CD4-positive, alpha-beta T cell treated with Interferon gamma for 1 hour (primary cell): ENCODE data around the gene PUSL1.

Experiments
- DNase-seq: peaks from one replicate; pipeline ENCODE4 v3.0.0-alpha.2; 2020

Gene PUSL1

DNA sequence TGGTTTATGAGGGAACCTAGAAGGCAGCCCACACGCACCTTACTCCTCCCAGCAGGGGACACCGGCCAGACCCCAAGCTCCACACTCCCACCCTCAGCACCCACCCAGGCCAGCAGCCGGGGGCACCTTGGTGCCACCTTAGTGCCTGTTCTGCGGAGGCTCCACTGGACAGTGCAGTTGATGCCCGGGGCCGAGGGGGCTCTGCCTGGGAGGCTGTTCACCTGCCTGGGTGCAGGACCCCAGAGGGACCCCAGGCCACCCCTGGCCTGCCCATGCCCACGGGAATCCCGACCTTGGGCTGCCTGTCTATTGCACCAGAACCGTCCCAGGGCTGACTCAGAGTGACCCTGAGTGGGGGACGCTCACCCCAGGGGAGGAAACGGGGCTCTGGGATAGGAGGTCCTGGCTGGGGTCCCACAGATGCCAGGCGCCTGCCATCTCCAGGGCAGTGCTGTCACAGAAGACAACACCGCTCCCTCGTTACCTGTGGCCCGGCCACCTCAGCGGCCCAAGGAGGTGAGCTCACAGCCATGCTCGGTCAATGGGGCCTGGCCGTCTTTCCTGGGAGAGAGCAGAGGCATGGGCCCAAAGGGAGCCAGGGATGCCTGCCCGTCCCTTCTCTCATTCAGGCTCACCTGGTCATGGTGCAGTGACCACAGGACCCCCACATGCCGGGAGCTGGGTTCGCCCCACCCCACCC is 27.5 kb upstream of the PUSL1 start:
- DNase-seq: no peak

DNA sequence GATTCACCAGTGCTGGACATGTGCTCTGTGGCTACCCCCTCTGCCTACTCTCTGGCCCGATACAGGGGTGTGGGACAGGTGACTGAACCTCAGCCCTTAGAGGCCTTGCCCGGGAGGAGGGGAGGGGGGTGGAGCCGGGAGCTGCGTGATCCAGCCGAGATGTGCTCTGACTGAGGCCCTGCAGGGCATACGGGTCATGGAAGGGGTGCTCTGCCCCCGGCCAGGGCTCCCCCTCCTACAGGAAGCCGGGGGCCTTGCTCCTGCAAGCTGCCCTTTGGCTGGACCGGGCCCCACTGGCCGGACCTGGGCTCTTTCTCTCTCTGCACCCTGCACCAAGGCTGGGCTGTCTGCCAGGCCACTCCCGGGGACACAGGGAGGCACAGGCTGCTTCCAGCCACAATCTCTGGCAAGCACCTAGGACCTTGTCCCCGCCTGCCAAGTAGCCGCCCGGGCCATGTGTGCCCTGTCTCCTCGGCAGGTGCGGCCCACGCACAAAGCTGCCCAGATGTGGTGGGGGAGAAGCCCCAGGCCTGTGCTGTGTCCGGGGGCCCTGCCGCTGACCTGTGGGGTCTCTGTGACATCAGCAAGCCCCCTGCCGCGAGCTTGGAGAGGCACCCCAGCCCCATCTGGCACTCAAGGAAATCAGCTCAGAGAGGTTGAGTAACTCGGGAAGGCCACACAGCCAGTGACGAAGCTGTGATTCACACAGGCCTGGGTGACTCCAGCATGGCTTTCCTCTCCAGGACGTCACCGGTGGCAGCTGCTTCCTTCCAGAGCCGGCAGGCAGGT is 26.7 kb upstream of the PUSL1 start:
- DNase-seq: no peak

DNA sequence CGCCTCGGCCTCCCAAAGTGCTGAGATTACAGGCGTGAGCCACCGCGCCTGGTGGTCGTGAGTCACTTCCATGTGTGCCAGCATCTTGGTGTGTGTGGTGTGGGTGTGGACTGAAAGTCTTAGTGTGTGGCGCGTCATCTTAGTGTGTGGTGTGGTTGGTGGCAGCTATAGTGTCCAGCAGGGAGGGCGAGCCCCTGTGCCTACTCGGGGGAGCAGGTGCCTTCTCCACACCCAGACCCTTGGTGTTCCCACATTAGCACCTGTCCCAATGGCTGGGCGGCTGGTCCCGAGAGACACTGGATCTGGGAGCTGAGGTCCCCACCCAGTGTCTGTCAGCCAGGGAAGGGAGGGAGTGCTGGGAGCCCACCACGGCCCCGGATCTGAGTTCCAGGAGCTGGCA is 25.4 kb upstream of the PUSL1 start:
- DNase-seq: no peak

DNA sequence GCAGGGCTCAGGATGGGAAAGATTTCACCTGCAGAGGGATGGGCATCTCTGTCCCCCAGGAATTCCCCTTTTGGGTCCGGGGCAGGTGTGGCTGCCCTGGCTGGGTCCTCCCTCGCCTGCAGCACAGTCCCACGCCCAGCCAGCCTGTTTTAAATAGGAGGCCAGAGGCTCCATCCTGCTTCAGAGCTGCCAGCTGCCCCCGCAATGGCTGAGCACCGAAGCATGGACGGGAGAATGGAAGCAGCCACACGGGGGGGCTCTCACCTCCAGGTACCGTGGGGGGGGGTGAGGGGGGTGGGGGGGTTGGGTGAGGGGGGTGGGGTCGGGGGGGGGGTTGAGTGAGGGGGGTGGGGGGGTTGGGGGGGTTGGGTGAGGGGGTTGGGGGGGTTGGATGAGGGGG is 24.6 kb upstream of the PUSL1 start:
- no peak for DNase-seq

DNA sequence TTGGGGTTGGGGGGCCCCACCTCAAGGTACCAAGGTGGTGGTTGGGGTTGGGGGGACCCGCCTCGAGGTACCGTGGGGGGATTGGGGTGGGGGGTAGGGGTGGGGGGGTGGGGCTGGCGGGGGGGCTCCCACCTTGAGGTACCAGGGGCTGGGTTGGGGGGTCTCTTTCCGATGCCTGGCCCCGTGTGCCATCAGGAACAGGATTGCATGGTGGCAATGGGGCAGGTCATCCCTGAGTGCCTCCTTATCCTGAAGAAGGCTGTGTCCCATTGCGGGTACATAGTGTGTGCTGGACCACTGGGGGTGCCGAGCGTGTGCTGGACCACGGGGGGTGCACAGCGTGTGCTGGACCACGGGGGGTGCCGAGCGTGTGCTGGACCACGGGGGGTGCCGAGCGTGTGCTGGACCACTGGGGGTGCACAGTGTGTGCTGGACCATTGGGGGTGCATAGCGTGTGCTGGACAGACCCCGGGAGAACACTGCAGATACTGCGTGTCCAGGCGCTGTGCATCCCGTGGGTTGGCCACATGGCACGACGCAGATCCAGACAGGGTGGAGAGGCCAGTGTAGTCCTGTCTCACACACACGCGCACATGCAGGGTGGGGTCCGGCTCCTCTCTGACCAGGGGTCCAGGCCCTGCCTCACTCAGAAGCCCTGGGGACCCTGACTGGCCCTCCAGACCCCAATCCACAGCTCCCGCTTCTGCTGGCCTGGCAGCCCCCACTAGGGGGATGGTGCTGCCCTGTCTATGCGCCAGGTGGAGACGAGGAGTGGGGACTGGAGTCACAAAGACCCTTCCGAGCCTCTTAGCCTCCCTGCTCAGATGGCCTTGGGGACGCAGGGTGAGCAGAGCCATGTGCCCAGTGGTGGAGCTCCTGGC is 23.9 kb upstream of the PUSL1 start:
- DNase-seq: no peak

DNA sequence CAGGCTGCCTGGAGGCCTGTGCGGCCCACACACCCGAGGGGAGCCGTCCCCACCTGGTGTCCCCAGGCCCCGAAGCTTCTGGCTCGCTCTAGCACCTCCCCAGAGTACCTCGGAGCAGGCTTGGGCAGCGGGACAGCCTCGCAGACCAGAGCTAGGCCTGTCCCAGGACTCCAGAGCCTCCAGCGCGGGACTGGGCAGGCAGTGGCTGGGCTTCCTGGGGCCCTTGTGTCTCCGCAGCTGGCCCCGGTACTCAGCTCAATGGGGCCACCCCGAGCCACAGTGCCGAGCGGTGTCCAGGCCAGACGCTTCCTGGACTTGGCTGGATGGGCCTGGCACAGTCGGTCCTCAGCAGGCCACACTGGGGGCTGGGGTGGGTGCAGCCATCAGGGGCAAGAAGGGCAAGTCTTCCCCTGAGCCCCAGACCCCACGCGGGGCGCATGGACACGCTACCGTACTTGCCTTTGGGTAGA is 23.3 kb upstream of the PUSL1 start:
- no peak for DNase-seq

DNA sequence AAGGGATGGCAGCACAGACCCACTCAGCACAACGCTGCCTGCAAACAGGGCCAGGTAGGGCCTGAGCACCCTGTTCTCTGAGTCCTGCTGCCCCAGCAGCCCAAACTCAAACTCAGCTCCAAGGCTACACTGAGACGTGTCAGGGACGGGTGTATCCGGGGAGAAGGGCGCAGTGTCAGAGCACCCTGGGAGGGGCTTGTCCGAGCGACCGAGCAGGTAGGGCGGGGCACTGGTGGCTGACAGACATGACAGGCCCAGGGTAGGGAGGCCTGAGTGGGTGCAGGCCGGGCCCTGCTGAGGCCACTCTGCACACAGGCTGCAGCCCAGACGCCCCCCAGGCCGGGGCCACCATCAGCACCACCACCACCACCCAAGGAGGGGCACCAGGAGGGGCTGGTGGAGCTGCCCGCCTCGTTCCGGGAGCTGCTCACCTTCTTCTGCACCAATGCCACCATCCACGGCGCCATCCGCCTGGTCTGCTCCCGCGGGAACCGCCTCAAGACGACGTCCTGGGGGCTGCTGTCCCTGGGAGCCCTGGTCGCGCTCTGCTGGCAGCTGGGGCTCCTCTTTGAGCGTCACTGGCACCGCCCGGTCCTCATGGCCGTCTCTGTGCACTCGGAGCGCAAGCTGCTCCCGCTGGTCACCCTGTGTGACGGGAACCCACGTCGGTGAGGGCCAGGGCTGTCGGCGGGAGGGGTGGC is 22.6 kb upstream of the PUSL1 start:
- DNase-seq: no peak

DNA sequence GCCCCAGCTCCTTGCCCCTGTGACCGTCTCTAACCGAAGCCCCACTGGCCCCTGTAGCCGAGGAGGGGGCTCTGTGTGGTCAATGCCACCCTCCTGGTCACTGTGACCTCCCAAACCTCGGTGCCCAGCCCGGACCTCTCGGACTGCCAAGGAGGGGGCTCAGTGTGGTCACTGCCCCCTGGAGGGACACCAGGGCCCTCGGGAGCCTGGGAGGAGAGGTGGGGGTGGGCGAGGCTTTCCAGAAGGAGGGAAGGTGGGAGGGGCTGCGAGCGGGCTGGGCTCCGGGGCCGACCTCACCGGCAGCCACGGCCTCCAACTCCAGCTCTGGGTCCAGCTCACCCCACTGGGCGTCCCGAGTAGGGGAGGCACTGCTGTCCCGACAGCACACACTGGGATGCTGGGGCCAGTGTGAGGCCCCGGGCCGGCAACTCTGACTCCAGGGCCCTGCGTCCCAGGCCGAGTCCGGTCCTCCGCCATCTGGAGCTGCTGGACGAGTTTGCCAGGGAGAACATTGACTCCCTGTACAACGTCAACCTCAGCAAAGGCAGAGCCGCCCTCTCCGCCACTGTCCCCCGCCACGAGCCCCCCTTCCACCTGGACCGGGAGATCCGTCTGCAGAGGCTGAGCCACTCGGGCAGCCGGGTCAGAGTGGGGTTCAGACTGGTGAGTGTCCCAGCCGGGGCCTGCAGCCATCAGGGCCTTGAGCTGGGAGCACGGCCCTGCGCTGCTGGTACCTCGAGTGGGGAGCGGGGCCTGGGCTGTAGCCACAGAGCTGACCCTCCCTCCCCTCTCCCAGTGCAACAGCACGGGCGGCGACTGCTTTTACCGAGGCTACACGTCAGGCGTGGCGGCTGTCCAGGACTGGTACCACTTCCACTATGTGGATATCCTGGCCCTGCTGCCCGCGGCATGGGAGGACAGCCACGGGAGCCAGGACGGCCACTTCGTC is 21.8 kb upstream of the PUSL1 start:
- DNase-seq: no peak

DNA sequence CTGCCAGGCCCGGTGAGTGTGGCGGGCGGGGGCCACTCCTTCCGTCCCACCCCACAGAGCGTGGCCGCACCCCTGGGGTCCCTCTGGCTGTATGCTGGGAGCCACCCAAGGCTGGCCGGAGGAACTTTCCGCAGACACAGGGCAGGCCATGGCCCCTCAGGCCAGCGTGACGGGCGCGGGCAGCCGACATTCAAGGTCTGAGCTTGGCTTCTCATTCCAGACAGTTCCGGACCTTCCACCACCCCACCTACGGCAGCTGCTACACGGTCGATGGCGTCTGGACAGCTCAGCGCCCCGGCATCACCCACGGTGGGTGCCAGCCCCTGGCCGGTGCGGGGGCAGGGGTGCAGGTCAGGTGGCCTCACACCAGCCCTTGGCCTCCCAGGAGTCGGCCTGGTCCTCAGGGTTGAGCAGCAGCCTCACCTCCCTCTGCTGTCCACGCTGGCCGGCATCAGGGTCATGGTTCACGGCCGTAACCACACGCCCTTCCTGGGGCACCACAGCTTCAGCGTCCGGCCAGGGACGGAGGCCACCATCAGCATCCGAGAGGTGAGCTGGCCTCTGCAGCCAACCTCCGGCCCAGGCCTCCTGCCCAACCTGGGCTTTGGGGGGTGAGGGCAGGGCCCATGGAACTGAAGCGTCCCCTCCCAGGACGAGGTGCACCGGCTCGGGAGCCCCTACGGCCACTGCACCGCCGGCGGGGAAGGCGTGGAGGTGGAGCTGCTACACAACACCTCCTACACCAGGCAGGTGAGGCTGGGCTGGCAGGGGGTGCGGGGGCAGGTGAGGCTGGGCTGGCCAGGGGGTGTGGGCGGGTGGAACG is 20.9 kb upstream of the PUSL1 start:
- DNase-seq: no peak

DNA sequence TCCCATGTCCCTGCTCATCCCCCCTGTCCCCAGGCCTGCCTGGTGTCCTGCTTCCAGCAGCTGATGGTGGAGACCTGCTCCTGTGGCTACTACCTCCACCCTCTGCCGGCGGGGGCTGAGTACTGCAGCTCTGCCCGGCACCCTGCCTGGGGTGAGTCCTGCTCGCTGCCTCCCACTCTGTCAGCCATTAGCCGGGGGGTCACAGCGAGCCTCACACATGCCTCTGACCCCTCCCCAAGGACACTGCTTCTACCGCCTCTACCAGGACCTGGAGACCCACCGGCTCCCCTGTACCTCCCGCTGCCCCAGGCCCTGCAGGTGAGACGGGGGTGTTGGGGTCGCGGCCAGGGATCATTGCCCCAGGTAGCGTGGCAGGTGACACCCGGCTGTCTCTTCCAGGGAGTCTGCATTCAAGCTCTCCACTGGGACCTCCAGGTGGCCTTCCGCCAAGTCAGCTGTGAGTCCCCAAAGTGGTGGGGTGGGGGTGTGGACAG is 18.1 kb upstream of the PUSL1 start:
- peak; percentile 59 for DNase-seq

DNA sequence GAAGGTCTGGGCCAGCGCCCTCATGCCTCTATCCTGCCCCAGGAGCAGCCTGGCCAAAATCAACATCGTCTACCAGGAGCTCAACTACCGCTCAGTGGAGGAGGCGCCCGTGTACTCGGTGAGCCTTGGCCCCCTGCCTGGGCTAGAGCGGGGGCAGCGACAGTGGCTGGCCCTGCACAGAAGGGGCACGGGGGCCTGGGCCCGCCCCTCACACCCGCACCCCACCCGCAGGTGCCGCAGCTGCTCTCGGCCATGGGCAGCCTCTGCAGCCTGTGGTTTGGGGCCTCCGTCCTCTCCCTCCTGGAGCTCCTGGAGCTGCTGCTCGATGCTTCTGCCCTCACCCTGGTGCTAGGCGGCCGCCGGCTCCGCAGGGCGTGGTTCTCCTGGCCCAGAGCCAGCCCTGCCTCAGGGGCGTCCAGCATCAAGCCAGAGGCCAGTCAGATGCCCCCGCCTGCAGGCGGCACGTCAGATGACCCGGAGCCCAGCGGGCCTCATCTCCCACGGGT is 17.3 kb upstream of the PUSL1 start:
- DNase-seq: no peak

DNA sequence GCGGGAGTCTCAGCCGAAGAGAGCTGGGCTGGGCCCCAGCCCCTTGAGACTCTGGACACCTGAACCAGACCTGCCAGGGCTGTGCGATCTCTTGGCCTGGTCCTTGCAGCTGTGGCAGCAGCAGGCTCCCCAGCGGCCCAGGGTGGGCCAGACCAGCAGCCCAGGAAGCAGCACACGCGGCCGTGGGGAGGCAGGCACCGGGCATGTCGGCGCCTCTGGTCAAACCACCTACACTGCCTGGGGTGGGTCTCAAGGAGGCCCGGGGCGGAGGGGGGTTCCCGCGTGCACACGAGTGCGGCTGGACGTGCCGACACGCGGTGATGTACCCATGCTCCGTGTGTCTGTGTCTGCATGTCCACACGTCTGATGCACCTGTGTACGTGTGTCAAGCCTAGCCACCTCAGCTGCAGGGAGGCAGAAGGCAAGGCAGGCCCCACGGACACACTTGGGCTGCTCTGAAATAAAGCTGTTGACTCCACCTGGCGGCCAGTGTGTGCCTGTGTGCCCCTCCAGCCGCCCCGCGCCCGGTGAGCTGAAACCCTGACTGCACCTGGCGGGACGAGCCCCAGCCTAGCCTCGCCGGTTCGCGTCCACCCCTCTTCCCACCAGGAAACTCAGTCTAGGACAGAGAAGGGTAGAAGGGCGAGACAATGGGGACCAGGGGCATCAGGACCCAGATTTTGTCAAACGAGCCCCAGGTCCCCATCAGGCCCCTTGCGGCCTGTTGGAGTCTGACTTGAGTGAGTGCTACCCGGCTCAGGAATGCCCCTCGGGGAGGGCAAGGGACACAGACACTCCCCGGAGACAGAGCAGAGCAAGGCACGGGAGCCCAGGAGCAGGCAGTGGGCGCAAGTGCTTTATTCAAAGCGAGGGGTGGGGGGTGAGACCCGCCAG is 16.6 kb upstream of the PUSL1 start:
- DNase-seq: peak; percentile 60

DNA sequence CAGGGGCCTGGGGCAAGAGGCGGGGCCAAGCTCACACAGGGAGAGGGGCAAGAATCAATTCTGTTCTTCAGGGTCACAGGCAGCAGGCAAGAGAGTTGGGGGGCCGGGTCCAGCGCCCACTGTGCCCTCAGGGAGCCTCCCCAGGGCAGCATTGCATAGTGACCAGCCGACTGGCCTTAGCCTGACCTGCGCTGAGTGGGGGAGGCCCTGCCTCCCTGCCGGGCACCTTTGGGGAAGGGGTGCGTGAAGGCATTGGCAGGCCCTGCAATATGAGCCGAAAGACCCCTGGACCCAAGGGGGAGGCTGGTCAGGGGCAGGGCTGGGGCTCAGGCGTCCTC is 16.0 kb upstream of the PUSL1 start:
- no peak for DNase-seq

DNA sequence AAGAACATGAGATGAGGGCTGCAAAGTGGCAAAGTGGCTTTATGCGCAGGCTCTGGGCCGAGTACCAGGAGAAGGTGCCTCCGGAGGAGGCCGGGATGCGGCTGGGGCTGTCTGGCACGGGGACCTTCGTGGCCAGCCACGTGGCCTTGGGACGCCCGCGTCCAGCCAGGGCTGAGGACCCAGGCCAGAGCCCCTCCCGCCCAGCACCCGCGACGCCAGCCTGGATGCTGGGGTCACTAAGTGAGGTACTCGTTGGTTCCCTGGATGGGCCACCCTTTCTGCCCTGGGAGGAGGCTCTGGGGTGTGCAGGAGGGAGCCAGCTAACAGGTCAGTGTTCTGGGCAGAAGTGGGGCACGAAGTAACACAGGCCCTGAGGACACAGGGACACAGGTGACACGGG is 15.5 kb upstream of the PUSL1 start:
- no peak for DNase-seq

DNA sequence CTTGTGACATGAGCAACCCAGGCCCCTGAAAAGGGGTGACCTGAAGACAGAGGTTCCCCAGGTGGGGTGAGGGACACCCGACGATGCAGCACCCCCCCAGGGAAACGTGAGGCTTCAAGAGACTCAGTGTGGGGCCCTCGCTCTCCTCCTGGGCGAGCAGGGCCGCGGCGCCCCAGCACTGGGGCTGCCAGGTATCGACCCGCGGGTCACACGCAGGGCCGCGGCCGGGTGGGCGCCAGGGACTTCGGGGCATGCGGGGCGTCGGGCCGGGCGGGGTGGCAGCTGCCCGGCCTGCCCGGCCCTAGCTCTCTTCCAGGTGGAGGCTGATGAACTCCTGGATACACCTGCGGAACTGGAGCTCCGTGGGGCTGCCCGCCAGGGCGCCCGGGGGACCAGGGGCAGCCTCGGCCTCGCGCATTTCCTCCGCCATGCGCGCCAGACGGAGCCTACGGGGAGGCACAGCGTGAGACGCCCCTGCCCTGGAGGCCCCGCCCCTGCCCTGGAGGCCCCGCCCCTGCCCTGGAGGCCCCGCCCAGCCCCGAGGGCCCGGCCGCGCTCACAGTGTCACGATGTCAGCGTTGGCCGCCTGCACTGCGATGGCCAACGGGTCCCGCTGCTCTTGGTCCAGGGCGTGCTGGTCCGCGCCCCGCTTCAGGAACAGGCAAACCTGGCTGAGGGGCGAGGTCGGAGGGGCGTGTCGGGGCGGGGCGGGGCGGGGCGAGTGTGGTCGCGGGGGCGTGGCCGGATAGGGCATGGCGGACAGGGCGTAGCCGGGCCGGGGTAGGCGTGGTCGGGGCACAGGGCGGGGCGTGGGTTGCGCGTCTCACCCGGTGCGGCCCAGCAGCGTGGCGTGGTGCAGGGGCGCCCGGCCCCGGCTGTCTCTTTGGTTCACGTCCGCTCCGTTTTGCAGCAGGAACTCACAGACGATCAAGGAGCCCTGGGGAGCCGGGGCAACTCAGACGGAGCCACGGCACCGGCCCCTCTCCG is 14.8 kb upstream of the PUSL1 start:
- DNase-seq: no peak

DNA sequence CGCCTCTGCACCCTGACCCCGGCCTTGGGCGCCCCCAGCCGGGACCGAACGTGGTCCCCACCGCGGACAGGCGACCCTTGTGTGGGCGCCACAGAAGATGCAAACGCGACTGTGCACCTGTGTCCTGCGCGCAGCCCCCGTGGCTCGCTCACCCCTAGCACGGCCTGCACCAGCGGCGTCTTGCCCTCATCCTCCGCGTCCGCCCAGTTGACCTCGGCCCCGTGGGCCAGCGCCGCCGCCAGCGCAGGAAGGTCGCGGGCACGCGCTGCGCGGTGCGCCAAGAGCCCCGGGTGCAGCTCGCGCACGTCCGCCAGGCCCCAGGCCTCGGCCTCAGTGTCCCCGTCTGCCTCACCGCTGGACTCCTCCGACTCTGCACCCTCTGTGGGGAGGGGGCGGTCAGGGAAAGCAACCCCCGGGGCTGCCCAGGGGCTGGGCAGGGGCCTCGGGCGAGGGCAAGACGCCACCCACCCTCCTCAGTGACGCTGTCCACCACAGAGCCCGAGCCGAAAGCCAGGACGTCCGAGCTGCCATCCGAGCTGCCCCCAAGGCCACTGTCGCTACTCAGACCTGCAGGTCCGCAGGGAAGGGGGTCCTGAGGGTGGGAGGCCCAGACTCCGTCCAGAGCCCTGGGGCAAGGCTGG is 14.0 kb upstream of the PUSL1 start:
- DNase-seq: no peak

DNA sequence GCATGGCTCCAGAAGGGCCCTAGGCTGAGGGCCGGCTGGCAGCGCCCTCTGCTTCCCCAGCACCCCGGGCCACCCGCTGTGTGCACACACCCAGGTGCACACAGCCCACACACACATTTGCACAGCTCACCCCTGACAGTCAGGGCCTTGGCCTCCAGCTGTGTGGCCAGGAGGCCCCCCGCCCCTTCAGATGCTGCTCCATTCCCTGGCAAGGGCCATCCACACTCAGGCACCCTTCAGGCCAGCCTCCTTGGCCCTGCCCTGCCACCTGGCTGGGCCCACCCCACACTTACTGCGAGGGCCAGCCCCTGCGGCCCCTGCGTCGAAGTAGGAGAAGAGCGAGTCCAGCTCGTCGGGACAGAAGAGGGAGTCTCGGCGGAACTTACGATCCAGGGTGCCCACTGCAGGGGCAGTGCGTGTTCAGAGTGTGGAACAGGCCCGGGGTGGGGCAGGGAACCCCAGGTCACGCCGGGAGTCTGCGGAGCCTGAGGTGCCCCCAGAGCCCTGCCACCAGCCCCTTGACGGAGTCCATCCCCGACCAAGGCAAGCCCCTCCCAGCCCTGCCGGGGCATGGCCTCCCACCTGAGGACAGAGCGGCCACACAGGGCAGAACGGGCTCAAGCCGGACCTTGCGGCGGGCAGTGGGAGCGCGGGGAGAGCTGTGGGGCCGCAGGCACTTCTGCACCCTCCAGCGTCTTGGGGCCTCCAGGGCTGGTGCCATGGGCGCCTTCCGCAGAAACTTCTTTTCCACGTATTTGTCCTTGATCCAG is 13.1 kb upstream of the PUSL1 start:
- DNase-seq: no peak
